OCI-M2 (cell line): ENCODE results near the gene NRN1L.
"Not testable (repeated sequence)": the region's sequence is repeated elsewhere in the genome, so short reads cannot be mapped to it uniquely, and the experiment has no call there.

Source experiments
- DNase-seq: peaks from one replicate; lab custom pipeline; 2025; ENCODE audit not compliant: unreplicated experiment; lab: John Stamatoyannopoulos, UW

Gene NRN1L

GRCh38 chr16:67860589-67861398 is 23.9 kb upstream of the NRN1L start:
- no peak for DNase-seq

- no peak for DNase-seq
Observed at GRCh38 chr16:67861877-67862276, 22.8 kb upstream of the NRN1L start.

GRCh38 chr16:67862623-67863583 is 21.8 kb upstream of the NRN1L start:
- no peak for DNase-seq

- DNase-seq: not testable (repeated sequence)
Observed at GRCh38 chr16:67864044-67864443, 20.6 kb upstream of the NRN1L start.

- no peak for DNase-seq
Observed at GRCh38 chr16:67864594-67864993, 20.1 kb upstream of the NRN1L start.

GRCh38 chr16:67865318-67865717 is 19.4 kb upstream of the NRN1L start:
- no peak for DNase-seq

GRCh38 chr16:67868290-67868689 is 16.4 kb upstream of the NRN1L start:
- no peak for DNase-seq

GRCh38 chr16:67869653-67870052 is 15.0 kb upstream of the NRN1L start:
- no peak for DNase-seq

- no peak for DNase-seq
Observed at GRCh38 chr16:67871256-67871655, 13.4 kb upstream of the NRN1L start.

- no peak for DNase-seq
Observed at GRCh38 chr16:67872131-67872630, 12.5 kb upstream of the NRN1L start.

- no peak for DNase-seq
Observed at GRCh38 chr16:67872631-67873434, 11.9 kb upstream of the NRN1L start, which contains the start of gene EDC4. EDC4 (plus strand) TSS chr16:67873052; CDS start chr16:67873262, 210 bp downstream.

- no peak for DNase-seq
Observed at GRCh38 chr16:67873435-67874370, 11.0 kb upstream of the NRN1L start.

- no peak for DNase-seq
Observed at GRCh38 chr16:67874372-67874771, 10.3 kb upstream of the NRN1L start.

- no peak for DNase-seq
Observed at GRCh38 chr16:67877064-67877463, 7.6 kb upstream of the NRN1L start.

GRCh38 chr16:67878232-67878631 is 6.5 kb upstream of the NRN1L start:
- no peak for DNase-seq

GRCh38 chr16:67878846-67879245 is 5.8 kb upstream of the NRN1L start:
- no peak for DNase-seq

- no peak for DNase-seq
Observed at GRCh38 chr16:67879462-67879861, 5.2 kb upstream of the NRN1L start.

- DNase-seq: no peak
Observed at GRCh38 chr16:67879936-67880335, 4.7 kb upstream of the NRN1L start.

GRCh38 chr16:67880584-67880983 is 4.1 kb upstream of the NRN1L start:
- DNase-seq: no peak
